ENCODE data around the gene CDH13.
A peak's percentile ranks its signal among the peaks of the same experiment; 100 is the strongest.

The CDH13 gene

GRCh38 chr16:83197450-83197849, 570.7 kb downstream of the CDH13 start:
- no peak for TF ChIP-seq CTCF (IDR thresholded peaks at IDR 0.05; ENCODE audit: control insufficient read depth, extremely low read depth, insufficient read depth)
- DNase-seq (ENCODE audit: low read depth), result no peak
- no peak overlapping the region for H3K4me3 ChIP-seq (ENCODE audit: low read depth, low read length)

DNA sequence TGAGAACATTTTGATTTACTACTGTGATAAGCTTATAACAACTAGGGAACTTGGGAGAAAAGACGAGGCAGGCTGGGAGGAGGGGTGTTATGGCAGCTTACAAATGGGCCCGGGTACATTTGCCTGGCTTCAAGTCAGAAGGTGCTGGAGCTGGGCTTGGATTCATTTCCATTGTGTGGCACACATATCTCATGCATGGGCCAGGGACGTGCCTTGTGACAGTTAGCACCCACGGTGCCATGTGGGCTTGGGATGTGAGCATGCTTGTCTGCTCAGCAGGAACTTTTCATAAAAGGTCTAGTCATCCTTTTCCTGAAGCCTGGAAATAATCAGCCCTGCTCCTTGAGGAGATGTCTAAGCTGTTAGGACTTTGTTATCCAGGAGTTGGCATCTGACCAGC, 572.2 kb downstream of the CDH13 start:
- no peak overlapping the region for H3K4me3 ChIP-seq (ENCODE audit: low read depth, low read length)
- no peak for DNase-seq (ENCODE audit: low read depth)
- no peak for TF ChIP-seq CTCF (IDR thresholded peaks at IDR 0.05; ENCODE audit: control insufficient read depth, extremely low read depth, insufficient read depth)

- no peak overlapping the region for H3K4me3 ChIP-seq (ENCODE audit: low read depth, low read length)
- peak; percentile 33; the same call in 1 of the 2 replicates for TF ChIP-seq CTCF (IDR thresholded peaks at IDR 0.05; ENCODE audit: control insufficient read depth, extremely low read depth, insufficient read depth)
- DNase-seq (ENCODE audit: low read depth), result no peak
Observed at GRCh38 chr16:83200005-83200779, 573.4 kb downstream of the CDH13 start.

- DNase-seq (ENCODE audit: low read depth), result no peak
- H3K4me3 ChIP-seq (ENCODE audit: low read depth, low read length), result no peak overlapping the region
- TF ChIP-seq CTCF (IDR thresholded peaks at IDR 0.05; ENCODE audit: control insufficient read depth, extremely low read depth, insufficient read depth), result no peak
Observed at GRCh38 chr16:83201748-83202147, 575.0 kb downstream of the CDH13 start.

GRCh38 chr16:83205896-83206295, 579.1 kb downstream of the CDH13 start:
- DNase-seq (ENCODE audit: low read depth), result no peak
- no peak overlapping the region for H3K4me3 ChIP-seq (ENCODE audit: low read depth, low read length)
- no peak for TF ChIP-seq CTCF (IDR thresholded peaks at IDR 0.05; ENCODE audit: control insufficient read depth, extremely low read depth, insufficient read depth)

GRCh38 chr16:83206426-83206825, 579.7 kb downstream of the CDH13 start:
- no peak for TF ChIP-seq CTCF (IDR thresholded peaks at IDR 0.05; ENCODE audit: control insufficient read depth, extremely low read depth, insufficient read depth)
- no peak for DNase-seq (ENCODE audit: low read depth)
- no peak overlapping the region for H3K4me3 ChIP-seq (ENCODE audit: low read depth, low read length)

- H3K4me3 ChIP-seq (ENCODE audit: low read depth, low read length), result no peak overlapping the region
- no peak for DNase-seq (ENCODE audit: low read depth)
- TF ChIP-seq CTCF (IDR thresholded peaks at IDR 0.05; ENCODE audit: control insufficient read depth, extremely low read depth, insufficient read depth), result no peak
Observed at GRCh38 chr16:83211711-83212110, 584.9 kb downstream of the CDH13 start.

All from LNCaP clone FGC (cell line).